GM19463 (cell line): ENCODE results near the gene ZNF561.
"Not testable (repeated sequence)": the region's sequence is repeated elsewhere in the genome, so short reads cannot be mapped to it uniquely, and the experiment has no call there.

Experiments used
- ATAC-seq: cut with Tn5 transposase; IDR thresholded peaks from one replicate; pipeline ENCODE4 v1.9.1; 2021; ENCODE audit warnings: mild to moderate bottlenecking, moderate library complexity; ENCODE audit not compliant: unreplicated experiment

The ZNF561 gene

DNA sequence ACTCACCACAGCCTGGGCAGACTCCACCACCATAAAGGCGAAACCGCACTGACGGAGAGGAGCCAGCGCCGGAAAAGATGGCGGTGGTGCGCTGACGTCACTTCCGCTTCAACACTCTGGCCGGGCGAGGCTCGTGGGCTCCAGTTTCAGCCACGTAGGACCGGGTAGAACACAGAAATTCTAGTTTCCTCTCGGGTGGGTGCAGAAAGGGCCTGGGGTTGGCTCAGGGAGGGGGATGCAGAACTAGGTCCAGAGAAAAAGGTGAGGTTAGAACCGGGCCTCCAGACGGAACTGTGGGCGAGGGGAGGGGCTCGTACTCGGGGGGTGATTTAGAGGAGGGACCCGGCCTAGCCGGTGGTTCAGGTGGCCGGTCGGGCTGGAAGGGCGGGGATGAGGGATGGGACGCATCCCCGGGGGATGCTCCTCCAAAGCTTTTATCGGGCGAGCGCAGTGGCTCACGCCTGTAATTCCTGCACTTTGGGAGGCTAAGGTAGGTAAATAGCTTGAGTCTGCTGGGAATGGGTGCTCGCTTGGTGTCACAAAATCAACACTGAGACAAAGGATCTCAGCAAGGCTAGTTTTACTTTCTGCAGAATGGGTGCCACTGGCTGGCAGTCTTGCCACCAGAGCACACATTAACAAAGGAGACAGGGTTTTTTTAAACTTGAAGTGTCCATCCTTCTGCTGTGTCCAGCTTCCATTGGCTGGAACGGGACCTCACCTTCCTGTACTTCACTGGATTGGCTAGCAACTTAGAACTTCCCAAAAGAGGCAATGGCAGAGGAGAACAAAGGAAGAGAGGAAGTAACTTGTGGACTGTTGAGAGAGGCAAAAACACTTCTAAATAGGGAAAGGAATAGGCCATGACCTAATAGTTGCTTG, at the start of gene ZNF561:
Gene ZNF561 (minus strand): TSS at position 77 of the 882 bp plus-strand sequence. CDS start 1,776 bp downstream, outside the sequence.
- peak; percentile 90 for ATAC-seq

- ATAC-seq: no peak
Measured at GRCh38 chr19:9668544-9668943, 47.5 kb upstream of the ZNF561 start.

DNA sequence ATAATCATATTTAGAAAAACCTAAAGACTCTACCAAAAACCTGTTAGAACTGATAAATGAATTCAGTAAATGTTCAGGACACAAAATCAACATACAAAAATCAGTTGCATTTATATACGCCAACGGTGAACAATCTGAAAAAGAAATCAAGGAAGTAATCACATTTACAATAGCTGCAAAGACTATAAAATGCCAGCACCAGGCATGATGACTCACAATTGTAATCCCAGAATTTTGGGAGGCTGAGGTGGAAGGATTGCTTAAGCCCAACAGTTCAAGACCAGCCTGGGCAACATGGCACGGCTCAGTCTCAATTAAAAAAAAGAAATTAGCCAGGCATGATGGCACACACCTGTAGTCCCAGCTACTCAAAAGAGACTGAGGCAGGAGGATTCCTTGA, 46.9 kb upstream of the ZNF561 start:
- ATAC-seq: no peak

GRCh38 chr19:9658769-9659168, 37.7 kb upstream of the ZNF561 start:
- no peak for ATAC-seq

DNA sequence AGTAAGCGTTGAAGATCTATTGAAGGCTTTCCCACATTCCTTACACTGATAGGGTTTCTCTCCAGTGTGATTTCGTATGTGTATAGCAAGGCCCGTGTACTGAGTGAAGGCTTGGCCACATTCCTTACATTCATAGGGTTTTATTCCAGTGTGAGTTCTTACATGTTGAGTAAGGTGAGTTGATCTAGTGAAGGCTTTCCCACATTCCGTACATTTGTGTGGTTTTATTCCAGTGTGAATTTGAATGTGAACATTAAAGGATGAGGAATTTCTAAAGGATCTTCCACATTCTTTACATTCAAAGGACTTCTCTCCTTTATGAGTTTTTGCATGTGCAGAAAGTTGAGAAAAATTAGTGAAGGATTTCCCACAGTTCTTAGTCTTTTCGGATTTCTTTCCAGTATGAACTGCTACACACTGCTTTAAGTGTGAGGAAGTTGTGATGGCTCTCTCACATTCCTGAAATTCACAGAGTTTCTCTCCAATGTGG, 32.1 kb upstream of the ZNF561 start:
- ATAC-seq: not testable (repeated sequence)

DNA sequence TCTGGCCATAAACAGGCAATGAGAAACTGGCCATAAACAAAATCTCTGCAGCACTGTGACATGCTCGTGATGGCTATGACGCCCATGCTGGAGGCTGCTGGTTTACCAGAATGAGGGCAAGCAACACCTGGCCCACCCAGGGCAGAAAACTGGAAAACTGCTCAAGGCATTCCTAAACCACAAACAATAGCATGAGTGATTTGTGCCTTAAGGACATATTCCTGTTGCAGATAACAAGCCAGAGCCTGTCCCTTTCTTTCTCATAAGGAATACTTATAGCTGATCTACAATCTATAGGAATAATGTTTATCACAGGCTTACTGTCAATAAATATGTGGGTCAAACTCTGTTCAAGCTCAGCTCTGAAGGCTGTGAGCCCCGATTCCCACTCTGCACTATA, 30.4 kb upstream of the ZNF561 start:
- ATAC-seq: not testable (repeated sequence)

- no peak for ATAC-seq
Measured at GRCh38 chr19:9650345-9650744, 29.3 kb upstream of the ZNF561 start.

- ATAC-seq: no peak
Measured at GRCh38 chr19:9645472-9645871, 24.4 kb upstream of the ZNF561 start.

DNA sequence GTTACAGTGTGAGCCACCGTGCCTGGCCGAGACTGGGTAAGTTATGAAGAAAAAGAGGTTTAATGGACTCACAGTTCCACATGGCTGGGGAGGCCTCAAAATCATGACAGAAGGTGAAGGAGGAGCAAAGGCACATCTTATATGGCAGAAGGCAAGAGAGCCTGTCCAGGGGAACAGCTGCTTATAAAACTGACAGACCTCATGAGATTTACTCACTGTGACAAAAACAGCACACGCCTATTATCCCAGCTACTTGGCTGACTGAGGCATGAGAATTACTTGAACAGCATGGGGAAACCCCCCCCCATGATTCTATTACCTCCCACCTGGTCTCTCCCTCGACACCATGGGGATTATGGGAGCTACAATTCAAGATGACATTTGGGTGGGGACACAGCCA, 23.4 kb upstream of the ZNF561 start:
- ATAC-seq: no peak

- no peak for ATAC-seq
Measured at GRCh38 chr19:9641810-9642209, 20.8 kb upstream of the ZNF561 start.

DNA sequence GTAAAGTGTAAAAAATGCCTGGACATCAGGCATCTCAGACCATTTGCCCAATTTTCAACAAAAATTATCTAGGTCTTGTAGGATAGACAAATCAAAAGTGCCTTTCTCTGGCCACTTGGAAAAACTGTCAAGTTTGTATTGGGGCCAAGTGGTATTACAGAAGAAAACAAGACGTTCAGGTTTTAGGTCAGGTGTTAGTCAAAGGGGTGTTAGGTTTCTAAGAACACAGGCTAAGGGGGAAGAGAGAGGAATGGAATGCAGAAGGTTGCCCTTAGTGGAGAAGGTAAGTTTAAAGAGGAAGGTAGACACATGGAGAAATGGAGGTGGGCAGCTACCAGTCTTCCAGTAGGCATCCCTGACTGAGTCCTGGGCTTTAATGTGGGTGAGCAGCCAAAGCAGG, 19.9 kb upstream of the ZNF561 start:
- ATAC-seq: no peak

DNA sequence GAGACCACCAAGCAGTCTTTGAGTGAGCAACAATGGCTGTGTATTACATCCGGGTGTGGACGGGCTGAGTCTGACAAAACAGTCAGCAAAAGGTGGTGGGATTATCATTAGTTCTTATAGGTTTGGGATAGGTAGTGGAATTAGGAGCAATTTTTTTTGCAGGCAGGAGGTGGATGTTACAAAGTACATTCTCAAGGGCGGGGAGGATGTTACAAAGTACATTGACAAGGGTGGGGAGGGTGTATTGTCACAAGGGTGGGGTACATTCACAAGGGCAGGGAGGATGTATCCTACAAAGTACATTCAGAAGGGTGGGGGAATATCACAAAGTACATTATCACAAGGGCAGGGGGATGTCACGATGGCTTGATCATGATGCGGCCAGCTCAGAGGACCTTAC, 15.0 kb upstream of the ZNF561 start:
- no peak for ATAC-seq

- no peak for ATAC-seq
Measured at GRCh38 chr19:9627856-9628255, 6.8 kb upstream of the ZNF561 start.

GRCh38 chr19:9622531-9622930, 1.5 kb upstream of the ZNF561 start:
- no peak for ATAC-seq

- no peak for ATAC-seq
Measured at GRCh38 chr19:9620842-9621155, 233 bp downstream of the ZNF561 start.

GRCh38 chr19:9615844-9616243, 5.2 kb downstream of the ZNF561 start:
- ATAC-seq: no peak

DNA sequence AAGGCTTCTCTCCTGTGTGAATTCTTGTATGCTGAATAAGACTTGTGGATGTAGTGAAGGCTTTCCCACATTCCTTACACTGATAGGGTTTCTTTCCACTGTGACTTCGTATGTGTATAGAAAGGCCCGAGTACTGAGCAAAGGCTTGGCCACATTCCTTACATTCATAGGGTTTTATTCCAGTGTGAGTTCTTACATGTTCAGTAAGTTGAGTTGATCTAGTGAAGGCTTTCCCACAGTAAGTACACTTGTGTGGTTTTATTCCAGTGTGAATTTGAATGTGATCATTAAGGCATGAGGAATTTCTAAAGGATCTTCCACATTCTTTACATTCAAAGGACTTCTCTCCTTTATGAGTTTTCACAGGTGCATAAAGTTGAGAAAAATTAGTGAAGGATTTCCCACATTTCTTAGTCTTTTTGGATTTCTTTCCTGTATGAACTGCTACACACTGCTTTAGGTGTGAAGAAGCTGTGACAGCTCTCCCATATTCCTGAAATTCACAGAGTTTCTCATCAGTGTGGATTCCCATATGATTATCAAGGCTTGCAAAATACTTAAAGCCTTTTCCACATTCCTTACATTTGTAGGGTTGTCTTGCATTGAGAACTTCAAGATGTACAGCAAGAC, 10.4 kb downstream of the ZNF561 start:
- ATAC-seq: no peak

GRCh38 chr19:9608912-9609311, 12.1 kb downstream of the ZNF561 start:
- ATAC-seq: no peak

DNA sequence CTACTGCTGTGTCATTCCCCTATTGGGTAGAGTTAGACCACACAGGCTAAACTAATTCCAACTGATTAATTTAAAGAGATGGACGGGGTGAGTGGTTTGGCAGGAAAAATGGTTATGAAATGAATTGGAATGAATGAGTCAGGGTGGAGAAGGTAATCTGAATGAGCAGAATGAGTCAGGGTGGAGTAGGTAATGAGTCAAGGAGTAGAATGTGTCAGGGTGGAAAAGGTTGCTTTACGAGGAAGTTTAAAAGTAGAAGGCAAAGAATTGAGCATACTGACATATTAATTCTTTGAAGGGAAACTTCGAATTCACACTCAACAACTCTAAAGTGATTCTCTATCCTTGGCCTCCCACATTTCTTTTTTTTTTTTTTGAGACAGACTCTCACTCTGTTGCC, 24.0 kb downstream of the ZNF561 start:
- ATAC-seq: no peak

DNA sequence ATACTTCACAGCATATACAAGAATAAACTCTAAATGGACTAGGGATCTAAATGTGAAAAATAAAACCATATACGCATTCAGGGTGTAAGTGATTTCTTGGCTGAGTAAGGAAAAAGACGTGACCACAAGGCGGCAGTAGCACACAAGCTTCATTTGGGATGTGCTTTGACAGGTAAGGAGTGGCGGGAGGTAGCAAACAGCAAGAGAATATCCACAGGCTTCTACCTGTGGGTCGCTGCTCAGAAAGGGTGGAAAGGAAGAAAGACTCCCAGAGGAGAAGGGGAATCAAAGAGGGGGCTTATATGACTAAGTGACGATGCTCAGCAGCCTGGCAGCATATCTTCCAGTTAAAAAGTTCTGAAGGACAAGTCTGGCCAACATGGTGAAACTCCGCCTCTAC, 34.3 kb downstream of the ZNF561 start:
- ATAC-seq: no peak

DNA sequence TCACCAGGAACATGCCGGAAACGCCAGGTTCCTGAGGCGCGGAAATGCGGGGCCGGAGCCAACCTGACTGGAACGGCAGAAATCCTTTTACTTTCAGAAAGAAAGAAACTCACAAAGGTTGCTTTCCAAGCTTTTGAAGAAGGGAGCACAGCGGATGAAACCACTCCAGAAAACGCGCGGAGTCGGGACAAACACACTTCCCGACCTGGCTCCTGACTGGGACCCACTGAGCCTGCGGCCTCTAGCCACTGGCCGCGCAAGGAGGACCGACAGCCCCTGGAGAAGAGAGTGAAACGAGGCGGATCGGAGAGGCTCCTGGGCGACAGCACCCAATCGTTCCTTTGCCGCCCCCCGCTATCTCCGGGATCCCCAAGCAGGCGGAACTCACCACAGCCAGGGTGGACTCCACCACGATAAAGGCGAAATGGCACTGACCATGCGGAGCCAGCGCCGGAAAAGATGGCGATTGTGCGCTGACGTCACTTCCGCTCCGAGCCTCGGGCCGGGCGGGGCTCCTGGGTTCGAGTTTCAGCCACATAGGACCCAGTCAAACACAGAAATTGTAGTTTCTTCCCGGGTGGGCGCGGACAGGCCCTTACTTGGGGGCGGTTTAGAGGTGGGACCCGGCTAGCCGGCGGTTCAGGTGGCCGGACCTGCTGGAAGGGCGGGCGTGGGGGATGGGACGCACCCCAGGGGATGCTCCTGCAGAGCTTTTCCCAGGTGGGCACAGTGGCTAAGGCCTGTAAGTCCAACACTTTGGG, 36.8 kb downstream of the ZNF561 start, which contains the start of gene ZNF121:
Gene ZNF121 (minus strand): TSS at position 432 of the 761 bp plus-strand sequence. CDS start 16,407 bp downstream, outside the sequence.
- ATAC-seq: peak; percentile 88
